C4-2B (cell line): ENCODE data around the gene EML6.

Experiments used
- CTCF ChIP-seq: fragments of 450-650 bp; conservative IDR thresholded peaks from 2 replicates; pipeline ENCODE4 v1.5.1; 2017; ENCODE audit warnings: mild to moderate bottlenecking
- ZFX ChIP-seq: fragments of 450-650 bp; IDR thresholded peaks from 2 replicates; pipeline ENCODE4 v1.6.1; 2017

GRCh38 chr2:54853616-54854310, 130.3 kb downstream of the EML6 start:
- TF ChIP-seq CTCF = no peak
- no peak for TF ChIP-seq ZFX
